ENCODE data around the gene VPS50.

GRCh38 chr7:93316730-93317129, 84.6 kb downstream of the VPS50 start:
- TF ChIP-seq CTCF (IDR thresholded peaks at IDR 0.05; ENCODE audit: low read depth, low read length) (no peak), POLR2A (IDR thresholded peaks at IDR 0.05; ENCODE audit: extremely low read depth, insufficient read length) (no peak), MYC (IDR thresholded peaks at IDR 0.05; ENCODE audit: low read depth, low read length) (no peak), MAX (IDR thresholded peaks at IDR 0.05; ENCODE audit: low read depth, low read length) (no peak)

All from NB4 (cell line).